ENCODE results near the gene IL17F.

Gene IL17F

GRCh38 chr6:52227495-52227894, 16.8 kb downstream of the IL17F start:
- no peaks in the 10 kb centered on the region for H3K9me3 ChIP-seq (replicated peaks in 1 of 2; ENCODE audit: control insufficient read depth in 2 of 2, insufficient read depth in 1 of 2, low read depth in 1 of 2, low read length in 2 of 2)
- H3K4me3 ChIP-seq (ENCODE audit: low read length in 2 of 2) = no peak overlapping the region
- no peaks in the 10 kb centered on the region for H3K79me1 ChIP-seq (ENCODE audit: low read depth, low read length)
- H3K27me3 ChIP-seq (ENCODE audit: control insufficient read depth in 3 of 3, insufficient read depth in 3 of 3, low read depth in 1 of 3, low read length in 3 of 3) = peaks cover 0 to 3% (median 0%) of the 10 kb centered on the region in 3 experiments
- H3K14ac ChIP-seq (ENCODE audit: low read length) = no peak overlapping the region
- no peak overlapping the region for H4K8ac ChIP-seq (ENCODE audit: low read depth, low read length)
- H2AK5ac ChIP-seq (ENCODE audit: low read depth, low read length) = no peak overlapping the region
- H2BK120ac ChIP-seq (ENCODE audit: low read depth, low read length) = no peak overlapping the region
- no peak overlapping the region for H4K91ac ChIP-seq (ENCODE audit: low read depth, low read length, poor library complexity)
- no peak overlapping the region for H3K23ac ChIP-seq (ENCODE audit: low read depth, low read length, poor library complexity)
- no peak overlapping the region for H3K9ac ChIP-seq (ENCODE audit: low read depth, low read length, poor library complexity)
- H2BK12ac ChIP-seq (ENCODE audit: low read length) = no peak overlapping the region
- H3K18ac ChIP-seq (ENCODE audit: low read length) = no peak overlapping the region
- H3K27ac ChIP-seq (replicated peaks; ENCODE audit: low read length) = no peak overlapping the region
- H2AFZ ChIP-seq (ENCODE audit: low read length) = no peak overlapping the region
- no peak for DNase-seq (ENCODE audit: low spot score)
- H3K4me1 ChIP-seq (ENCODE audit: control insufficient read depth in 2 of 2, insufficient read depth in 1 of 2, low read depth in 1 of 2, low read length in 2 of 2) = peaks cover 0 to 4% of the 10 kb centered on the region in 2 donors
- H3K36me3 ChIP-seq (replicated peaks in 1 of 2; ENCODE audit: control insufficient read depth in 2 of 2, insufficient read depth in 2 of 2, low read length in 2 of 2) = no peaks in the 10 kb centered on the region
- WGBS, 2 donors (ENCODE audit: extremely low coverage in 2 of 2, insufficient read length in 2 of 2, insufficient replicate concordance in 1 of 2) = no CpG with 5 or more reads among the region's 1 CpG
- H2BK15ac ChIP-seq (ENCODE audit: low read length) = no peak overlapping the region
- H2BK5ac ChIP-seq (ENCODE audit: low read length) = no peak overlapping the region
- H3K4me2 ChIP-seq (ENCODE audit: insufficient read depth, low read length, poor library complexity, severe bottlenecking) = no peak overlapping the region
- H3K4ac ChIP-seq (ENCODE audit: low read length) = no peak overlapping the region

GRCh38 chr6:52221302-52221701, 23.0 kb downstream of the IL17F start:
- Histone ChIP-seq H4K91ac (ENCODE audit: low read depth, low read length, poor library complexity) (no peak overlapping the region), H2BK120ac (ENCODE audit: low read depth, low read length) (no peak overlapping the region), H3K36me3 (replicated peaks in 1 of 2; ENCODE audit: control insufficient read depth in 2 of 2, insufficient read depth in 2 of 2, low read length in 2 of 2) (no peaks in the 10 kb centered on the region), H2BK5ac (ENCODE audit: low read length) (no peak overlapping the region), H4K8ac (ENCODE audit: low read depth, low read length) (no peak overlapping the region), H3K27ac (replicated peaks; ENCODE audit: low read length) (no peak overlapping the region), H3K4ac (ENCODE audit: low read length) (no peak overlapping the region), H3K4me3 (ENCODE audit: low read length in 2 of 2) (no peak overlapping the region), H2BK12ac (ENCODE audit: low read length) (no peak overlapping the region), H2AFZ (ENCODE audit: low read length) (no peak overlapping the region), H3K9ac (ENCODE audit: low read depth, low read length, poor library complexity) (no peak overlapping the region), H3K18ac (ENCODE audit: low read length) (no peak overlapping the region), H3K23ac (ENCODE audit: low read depth, low read length, poor library complexity) (no peak overlapping the region), H3K14ac (ENCODE audit: low read length) (no peak overlapping the region), H3K9me3 (replicated peaks in 1 of 2; ENCODE audit: control insufficient read depth in 2 of 2, insufficient read depth in 1 of 2, low read depth in 1 of 2, low read length in 2 of 2) (no peaks in the 10 kb centered on the region), H2AK5ac (ENCODE audit: low read depth, low read length) (no peak overlapping the region), H3K4me1 (ENCODE audit: control insufficient read depth in 2 of 2, insufficient read depth in 1 of 2, low read depth in 1 of 2, low read length in 2 of 2) (no peaks in the 10 kb centered on the region), H3K4me2 (ENCODE audit: insufficient read depth, low read length, poor library complexity, severe bottlenecking) (no peak overlapping the region), H2BK15ac (ENCODE audit: low read length) (no peak overlapping the region), H3K79me1 (ENCODE audit: low read depth, low read length) (no peaks in the 10 kb centered on the region), H3K27me3 (ENCODE audit: control insufficient read depth in 3 of 3, insufficient read depth in 3 of 3, low read depth in 1 of 3, low read length in 3 of 3) (no peaks in the 10 kb centered on the region)
- DNase-seq (ENCODE audit: low spot score) = no peak
- no CpG with 5 or more reads among the region's 3 CpGs for WGBS, 2 donors (ENCODE audit: extremely low coverage in 2 of 2, insufficient read length in 2 of 2, insufficient replicate concordance in 1 of 2)

GRCh38 chr6:52217761-52218160, 26.5 kb downstream of the IL17F start:
- H2BK120ac ChIP-seq (ENCODE audit: low read depth, low read length) = no peak overlapping the region
- H3K4me3 ChIP-seq (ENCODE audit: low read length in 2 of 2) = no peak overlapping the region
- no peak overlapping the region for H2AK5ac ChIP-seq (ENCODE audit: low read depth, low read length)
- WGBS, 2 donors (ENCODE audit: extremely low coverage in 2 of 2, insufficient read length in 2 of 2, insufficient replicate concordance in 1 of 2) = no CpG with 5 or more reads among the region's 2 CpGs
- H3K27me3 ChIP-seq (ENCODE audit: control insufficient read depth in 3 of 3, insufficient read depth in 3 of 3, low read depth in 1 of 3, low read length in 3 of 3) = no peaks in the 10 kb centered on the region
- H3K27ac ChIP-seq (replicated peaks; ENCODE audit: low read length) = no peak overlapping the region
- no peak overlapping the region for H3K18ac ChIP-seq (ENCODE audit: low read length)
- no peaks in the 10 kb centered on the region for H3K79me1 ChIP-seq (ENCODE audit: low read depth, low read length)
- H2BK5ac ChIP-seq (ENCODE audit: low read length) = no peak overlapping the region
- H2AFZ ChIP-seq (ENCODE audit: low read length) = no peak overlapping the region
- H2BK15ac ChIP-seq (ENCODE audit: low read length) = no peak overlapping the region
- no peak overlapping the region for H4K8ac ChIP-seq (ENCODE audit: low read depth, low read length)
- H3K9ac ChIP-seq (ENCODE audit: low read depth, low read length, poor library complexity) = no peak overlapping the region
- no peak overlapping the region for H3K4me2 ChIP-seq (ENCODE audit: insufficient read depth, low read length, poor library complexity, severe bottlenecking)
- no peaks in the 10 kb centered on the region for H3K4me1 ChIP-seq (ENCODE audit: control insufficient read depth in 2 of 2, insufficient read depth in 1 of 2, low read depth in 1 of 2, low read length in 2 of 2)
- H3K36me3 ChIP-seq (replicated peaks in 1 of 2; ENCODE audit: control insufficient read depth in 2 of 2, insufficient read depth in 2 of 2, low read length in 2 of 2) = no peaks in the 10 kb centered on the region
- no peak overlapping the region for H3K4ac ChIP-seq (ENCODE audit: low read length)
- DNase-seq (ENCODE audit: low spot score) = no peak
- H4K91ac ChIP-seq (ENCODE audit: low read depth, low read length, poor library complexity) = no peak overlapping the region
- no peak overlapping the region for H2BK12ac ChIP-seq (ENCODE audit: low read length)
- no peak overlapping the region for H3K14ac ChIP-seq (ENCODE audit: low read length)
- H3K23ac ChIP-seq (ENCODE audit: low read depth, low read length, poor library complexity) = no peak overlapping the region
- no peaks in the 10 kb centered on the region for H3K9me3 ChIP-seq (replicated peaks in 1 of 2; ENCODE audit: control insufficient read depth in 2 of 2, insufficient read depth in 1 of 2, low read depth in 1 of 2, low read length in 2 of 2)

GRCh38 chr6:52216932-52217575, 27.2 kb downstream of the IL17F start:
- H3K18ac ChIP-seq (ENCODE audit: low read length) = no peak overlapping the region
- no peak overlapping the region for H2BK15ac ChIP-seq (ENCODE audit: low read length)

More at GRCh38 chr6:52216932-52217575, 27.2 kb downstream of the IL17F start:
- no peak overlapping the region for H3K27ac ChIP-seq (replicated peaks; ENCODE audit: low read length)
- no peaks in the 10 kb centered on the region for H3K4me1 ChIP-seq (ENCODE audit: control insufficient read depth in 2 of 2, insufficient read depth in 1 of 2, low read depth in 1 of 2, low read length in 2 of 2)
- H2BK5ac ChIP-seq (ENCODE audit: low read length) = no peak overlapping the region
- no peaks in the 10 kb centered on the region for H3K36me3 ChIP-seq (replicated peaks in 1 of 2; ENCODE audit: control insufficient read depth in 2 of 2, insufficient read depth in 2 of 2, low read length in 2 of 2)
- no peak for DNase-seq (ENCODE audit: low spot score)
- no peak overlapping the region for H2AFZ ChIP-seq (ENCODE audit: low read length)
- no peak overlapping the region for H3K9ac ChIP-seq (ENCODE audit: low read depth, low read length, poor library complexity)
- H4K8ac ChIP-seq (ENCODE audit: low read depth, low read length) = no peak overlapping the region
- H3K9me3 ChIP-seq (replicated peaks in 1 of 2; ENCODE audit: control insufficient read depth in 2 of 2, insufficient read depth in 1 of 2, low read depth in 1 of 2, low read length in 2 of 2) = no peaks in the 10 kb centered on the region
- H3K79me1 ChIP-seq (ENCODE audit: low read depth, low read length) = no peaks in the 10 kb centered on the region
- no peak overlapping the region for H3K4me3 ChIP-seq (ENCODE audit: low read length in 2 of 2)
- no peak overlapping the region for H2AK5ac ChIP-seq (ENCODE audit: low read depth, low read length)
- no peak overlapping the region for H3K14ac ChIP-seq (ENCODE audit: low read length)
- no peak overlapping the region for H4K91ac ChIP-seq (ENCODE audit: low read depth, low read length, poor library complexity)
- WGBS, 2 donors (ENCODE audit: extremely low coverage in 2 of 2, insufficient read length in 2 of 2, insufficient replicate concordance in 1 of 2) = no CpG with 5 or more reads among the region's 5 CpGs
- no peak overlapping the region for H3K4me2 ChIP-seq (ENCODE audit: insufficient read depth, low read length, poor library complexity, severe bottlenecking)
- H2BK120ac ChIP-seq (ENCODE audit: low read depth, low read length) = no peak overlapping the region
- no peak overlapping the region for H2BK12ac ChIP-seq (ENCODE audit: low read length)
- H3K23ac ChIP-seq (ENCODE audit: low read depth, low read length, poor library complexity) = no peak overlapping the region
- no peaks in the 10 kb centered on the region for H3K27me3 ChIP-seq (ENCODE audit: control insufficient read depth in 3 of 3, insufficient read depth in 3 of 3, low read depth in 1 of 3, low read length in 3 of 3)
- no peak overlapping the region for H3K4ac ChIP-seq (ENCODE audit: low read length)
